Endothelial cell of umbilical vein (primary cell): ENCODE data around the gene FOCAD. TPM values are rescaled to one million over a fixed set of nuclear protein-coding genes. Genes with fewer than 3 reads are reported as not detected.

Experiments used
- BruUV-seq: library from RNA; stranded (reverse); fragments of 400-500 nt; replicated peaks from 2 replicates; lab custom pipeline; 2021; lab: Mats Ljungman, UMichigan
- CTCF ChIA-PET: fragments of 300-600, 350-600 bp; sonication (Branson Sonifier 250); formaldehyde crosslinking; loops from one replicate; lab custom pipeline; 2021; ENCODE audit warnings: antibody characterized with exemption, inconsistent platforms; lab: Charles Lee
- POLR2A ChIA-PET: fragments of 300-600, 350-600 bp; sonication (Branson Sonifier 250); formaldehyde crosslinking; loops from one replicate; lab custom pipeline; 2021; ENCODE audit warnings: antibody characterized with exemption, inconsistent platforms; lab: Charles Lee
- DNase-seq: peaks from one replicate; pipeline ENCODE4 v3.0.0-alpha.2; 2011; ENCODE audit warnings: low read depth, low spot score
- FAIRE-seq: peaks from 2 replicates; lab custom pipeline; 2011; peaks lifted over from hg19 to GRCh38; lab: Jason Lieb, UNC
- H2AFZ ChIP-seq: 2 replicates; pipeline ENCODE4 v1.6.0; 2012; ENCODE audit warnings: low read depth, low read length, control low read depth, inconsistent platforms
- H3K27ac ChIP-seq: 2 replicates; pipeline ENCODE4 v1.5.1; 2011; ENCODE audit warnings: low read depth, mild to moderate bottlenecking, control low read depth, low read length, moderate library complexity; ENCODE audit not compliant: insufficient read depth
- H3K27me3 ChIP-seq, 2 experiments: 2 replicates each; pipeline versions ENCODE4 v1.6.0 to v1.6.1; 2011; ENCODE audit warnings: low read length in 2 of 2, mixed read lengths in 1 of 2; ENCODE audit not compliant: control insufficient read depth in 2 of 2, insufficient read depth in 2 of 2
- H3K36me3 ChIP-seq, 2 experiments: 2 replicates in 1 of 2; 3 replicates in 1 of 2; pipeline ENCODE4 v1.5.1; 2011; ENCODE audit warnings: low read length in 2 of 2, mild to moderate bottlenecking in 1 of 2, moderate library complexity in 1 of 2; ENCODE audit not compliant: control insufficient read depth in 2 of 2, insufficient read depth in 2 of 2; ENCODE audit errors: extremely low read depth in 1 of 2
- H3K4me1 ChIP-seq: 3 replicates; pipeline ENCODE4 v1.5.1; 2011; ENCODE audit warnings: mild to moderate bottlenecking, low read length; ENCODE audit not compliant: control insufficient read depth, insufficient read depth; ENCODE audit errors: extremely low read depth
- H3K4me2 ChIP-seq: 2 replicates; pipeline ENCODE4 v1.6.1; 2011; ENCODE audit warnings: low read length, control low read depth, mixed read lengths; ENCODE audit not compliant: insufficient read depth
- H3K4me3 ChIP-seq, 3 experiments: fragments of 200-600 bp in 1 of 3; sonication (generic), shearing (Covaris generic) in 1 of 3; replicated peaks in 1 of 3; 2 replicates each; pipeline ENCODE4 v1.5.1; 2011 to 2016; ENCODE audit warnings: control low read depth in 3 of 3, low read length in 3 of 3, mild to moderate bottlenecking in 2 of 3, inconsistent platforms in 1 of 3, low read depth in 1 of 3, moderate library complexity in 1 of 3; ENCODE audit not compliant: insufficient read depth in 1 of 3
- H3K79me2 ChIP-seq: 2 replicates; pipeline ENCODE4 v1.6.0; 2012; ENCODE audit warnings: low read length, inconsistent platforms; ENCODE audit not compliant: control insufficient read depth, insufficient read depth
- H3K9ac ChIP-seq: replicated peaks from 2 replicates; pipeline ENCODE3; 2011; ENCODE audit warnings: low read length, control low read depth; ENCODE audit not compliant: insufficient read depth; ENCODE audit errors: extremely low read depth
- H3K9me1 ChIP-seq: replicated peaks from 3 replicates; pipeline ENCODE4 v1.6.0; 2011; ENCODE audit warnings: mild to moderate bottlenecking, low read length; ENCODE audit not compliant: control insufficient read depth, insufficient read depth; ENCODE audit errors: extremely low read depth
- H3K9me3 ChIP-seq: replicated peaks from 2 replicates; pipeline ENCODE4 v1.5.1; 2012; ENCODE audit warnings: low read length, inconsistent platforms; ENCODE audit not compliant: control insufficient read depth, insufficient read depth
- H4K20me1 ChIP-seq: replicated peaks from 2 replicates; pipeline ENCODE3; 2011; ENCODE audit warnings: mild to moderate bottlenecking, low read length; ENCODE audit not compliant: control insufficient read depth, insufficient read depth; ENCODE audit errors: extremely low read depth
- EZH2 ChIP-seq: IDR thresholded peaks from 2 replicates; pipeline ENCODE4 v1.6.1; 2012; ENCODE audit warnings: borderline replicate concordance, low read depth, mild to moderate bottlenecking, moderate library complexity, low read length, inconsistent platforms; ENCODE audit not compliant: severe bottlenecking
- FOS ChIP-seq: IDR thresholded peaks from 2 replicates; pipeline ENCODE4 v1.6.1; 2011; ENCODE audit warnings: mild to moderate bottlenecking, low read length, moderate library complexity, borderline replicate concordance; ENCODE audit not compliant: insufficient read depth
- GATA2 ChIP-seq: IDR thresholded peaks from 2 replicates; pipeline ENCODE4 v1.7.0; 2011; ENCODE audit warnings: low read depth, mild to moderate bottlenecking, moderate library complexity, mixed read lengths, low read length; ENCODE audit not compliant: insufficient read length, insufficient read depth
- JUN ChIP-seq: IDR thresholded peaks from 2 replicates; pipeline ENCODE4 v1.6.1; 2011; ENCODE audit warnings: borderline replicate concordance, low read depth; ENCODE audit not compliant: insufficient read length, insufficient read depth
- MYC ChIP-seq: IDR thresholded peaks from one replicate; pipeline ENCODE4 v1.6.1; 2011; ENCODE audit warnings: mild to moderate bottlenecking, low read depth, low read length
- POLR2A ChIP-seq: IDR thresholded peaks from 2 replicates; pipeline ENCODE4 v1.6.1; 2012; ENCODE audit warnings: low read depth, mild to moderate bottlenecking, control low read depth, low read length
- POLR2AphosphoS5 ChIP-seq: IDR thresholded peaks from 2 replicates; pipeline ENCODE4 v1.6.1; 2012; ENCODE audit warnings: low read depth, mild to moderate bottlenecking, control low read depth, low read length, moderate library complexity; ENCODE audit not compliant: insufficient read depth
- dilution Hi-C: fragments of 300-500 bp; cut with MboI; formaldehyde crosslinking; loops from one replicate; pipeline ENCODE4 v1.15.0; 2019; ENCODE audit warnings: low sequenced_read_pairs; ENCODE audit not compliant: extremely low pct_ligation_motif_present
- intact Hi-C: fragments of 100-400 bp; cut with micrococcal nuclease; formaldehyde crosslinking; loops from one replicate; pipeline ENCODE4 v1.10.0; 2022
- polyA plus RNA-seq, 4 experiments: library from polyadenylated mRNA; depleted of rRNA in 3 of 4; stranded (reverse) in 3 of 4; unstranded in 1 of 4; fragments of >200 nt; gene quantifications; 2 replicates each; pipeline versions ENCODE4 v1.2.1 to v1.2.3, GENCODE V29; 2011 to 2012; ENCODE audit warnings: missing spikeins in 1 of 4
- total RNA-seq: library from RNA; stranded (reverse); gene quantifications from 2 replicates; pipeline ENCODE4 v1.2.3, GENCODE V29; 2021
- TF ChIP-seq, protein P1 (sequence below): IDR thresholded peaks from 2 replicates; pipeline ENCODE4 v1.6.1; 2011; ENCODE audit not compliant: insufficient read depth, insufficient read length
- TF ChIP-seq, protein P2 (sequence below), 2 donors: IDR thresholded peaks; 1 replicate in 1 of 2; 2 replicates in 1 of 2; pipeline ENCODE4 v1.5.1; 2011; ENCODE audit warnings: low read length in 2 of 2, mild to moderate bottlenecking in 2 of 2, moderate library complexity in 2 of 2, control low read depth in 1 of 2, inconsistent platforms in 1 of 2, low read depth in 1 of 2; ENCODE audit not compliant: insufficient read depth in 1 of 2; ENCODE audit errors: extremely low read depth in 1 of 2

FOCAD gene
- total and polyA plus RNA-seq, 2 donors (not counting 3 experiments of a cell fraction or from before 2014, with no cell fraction given) = 26.7 to 66.9 TPM

DNA sequence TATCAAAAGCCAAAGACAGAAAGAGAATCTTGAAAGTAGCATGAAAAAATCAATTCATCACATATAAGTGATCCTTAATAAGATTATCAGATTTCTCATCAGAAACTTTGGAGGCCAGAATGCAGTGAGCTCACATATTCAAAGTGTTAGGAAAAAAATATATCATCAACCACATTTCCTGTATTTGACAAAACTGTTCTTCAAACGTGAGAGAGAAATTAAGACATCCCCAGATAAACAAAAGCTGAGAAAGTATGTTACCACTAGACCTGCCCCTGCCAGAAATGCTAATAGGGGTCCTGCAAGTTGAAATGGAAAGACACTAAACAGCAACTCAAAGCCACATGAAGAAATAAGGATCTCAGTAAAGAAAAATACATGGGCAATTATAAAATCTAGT is 317.5 kb downstream of the FOCAD start:
- ChIA-PET CTCF (interaction anchor here (1.4 kb wide), 1 partner anchor 17 kb away, joined by 4 read pairs; no protein-coding TSS in a partner anchor), POLR2A (no interaction called here)
- dilution Hi-C loops (no loop called here), intact Hi-C loops (no loop called here)
- DNase-seq = no peak
- no peaks in the 10 kb centered on the region for H3K79me2 ChIP-seq
- BruUV-seq = no TSS peak
- H3K36me3 ChIP-seq = no peaks in the 10 kb centered on the region
- no peak for FAIRE-seq
- H3K27ac ChIP-seq = no peak overlapping the region
- H3K4me3 ChIP-seq = no peak overlapping the region
- no peaks in the 10 kb centered on the region for H4K20me1 ChIP-seq
- H3K27me3 ChIP-seq = no peaks in the 10 kb centered on the region
- no peak overlapping the region for H3K4me2 ChIP-seq
- no peak overlapping the region for H3K9ac ChIP-seq
- no peaks in the 10 kb centered on the region for H3K9me1 ChIP-seq
- H3K9me3 ChIP-seq = no peaks in the 10 kb centered on the region
- H3K4me1 ChIP-seq = no peaks in the 10 kb centered on the region
- TF ChIP-seq EZH2 (no peak), POLR2A (no peak), FOS (no peak), JUN (no peak), MYC (no peak), GATA2 (no peak), POLR2AphosphoS5 (no peak)
- TF ChIP-seq, protein P1, sequence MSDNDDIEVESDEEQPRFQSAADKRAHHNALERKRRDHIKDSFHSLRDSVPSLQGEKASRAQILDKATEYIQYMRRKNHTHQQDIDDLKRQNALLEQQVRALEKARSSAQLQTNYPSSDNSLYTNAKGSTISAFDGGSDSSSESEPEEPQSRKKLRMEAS = no peak
- TF ChIP-seq, protein P2, sequence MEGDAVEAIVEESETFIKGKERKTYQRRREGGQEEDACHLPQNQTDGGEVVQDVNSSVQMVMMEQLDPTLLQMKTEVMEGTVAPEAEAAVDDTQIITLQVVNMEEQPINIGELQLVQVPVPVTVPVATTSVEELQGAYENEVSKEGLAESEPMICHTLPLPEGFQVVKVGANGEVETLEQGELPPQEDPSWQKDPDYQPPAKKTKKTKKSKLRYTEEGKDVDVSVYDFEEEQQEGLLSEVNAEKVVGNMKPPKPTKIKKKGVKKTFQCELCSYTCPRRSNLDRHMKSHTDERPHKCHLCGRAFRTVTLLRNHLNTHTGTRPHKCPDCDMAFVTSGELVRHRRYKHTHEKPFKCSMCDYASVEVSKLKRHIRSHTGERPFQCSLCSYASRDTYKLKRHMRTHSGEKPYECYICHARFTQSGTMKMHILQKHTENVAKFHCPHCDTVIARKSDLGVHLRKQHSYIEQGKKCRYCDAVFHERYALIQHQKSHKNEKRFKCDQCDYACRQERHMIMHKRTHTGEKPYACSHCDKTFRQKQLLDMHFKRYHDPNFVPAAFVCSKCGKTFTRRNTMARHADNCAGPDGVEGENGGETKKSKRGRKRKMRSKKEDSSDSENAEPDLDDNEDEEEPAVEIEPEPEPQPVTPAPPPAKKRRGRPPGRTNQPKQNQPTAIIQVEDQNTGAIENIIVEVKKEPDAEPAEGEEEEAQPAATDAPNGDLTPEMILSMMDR (IDR thresholded peaks at IDR 0.05; ENCODE audit: extremely low read depth in 1 of 2, insufficient read depth in 1 of 2, low read depth in 1 of 2, low read length in 2 of 2) = no peak
- H2AFZ ChIP-seq = no peak overlapping the region
